ENCODE data around the gene SOS2.
"Not testable (repeated sequence)": the region's sequence is repeated elsewhere in the genome, so short reads cannot be mapped to it uniquely, and the experiment has no call there.

Gene SOS2

DNA sequence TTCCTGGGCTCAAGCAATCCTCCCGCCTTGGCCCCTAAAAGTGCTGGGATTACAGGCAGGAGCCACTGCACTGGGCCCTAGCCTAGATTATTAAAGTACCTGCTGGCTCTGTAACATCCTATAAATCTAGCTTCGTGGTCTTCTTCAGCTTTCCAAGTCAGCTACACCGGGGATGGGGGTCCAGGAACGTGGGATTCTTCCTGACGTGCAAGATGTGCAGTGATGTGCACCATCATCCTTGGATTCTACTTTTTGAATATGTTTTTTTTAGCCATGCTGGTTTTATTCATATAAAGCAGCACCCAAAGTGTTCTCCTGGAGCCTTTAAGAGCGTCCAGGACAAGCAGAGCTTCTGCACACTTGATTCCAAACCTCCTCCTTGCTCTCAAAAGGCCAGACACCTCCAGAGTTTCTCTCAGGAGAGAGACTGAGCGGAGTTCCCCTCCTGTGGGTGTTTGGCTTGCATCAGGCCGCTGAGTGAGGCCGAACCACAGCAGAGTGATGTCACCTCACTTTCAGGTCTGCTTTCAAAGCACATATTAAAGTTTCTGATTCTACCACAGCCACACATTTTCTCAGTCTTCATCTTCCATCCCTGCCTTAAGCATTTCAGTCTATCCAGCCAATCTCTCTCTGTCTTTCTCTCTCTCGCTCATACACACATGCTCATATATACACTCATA, 148.5 kb downstream of the SOS2 start:
- no peaks in the 10 kb centered on the region for H3K9me3 Mint-ChIP-seq
- intact Hi-C loops (cut with micrococcal nuclease) = loop anchor here (2.0 kb wide), 1 partner anchor 18 kb away; no protein-coding TSS in a partner anchor
- H3K27me3 Mint-ChIP-seq = no peaks in the 10 kb centered on the region
- peaks cover 6% of the 10 kb centered on the region for H3K36me3 Mint-ChIP-seq (ENCODE audit: low read depth)
- peaks cover 54% of the 10 kb centered on the region for H3K4me1 Mint-ChIP-seq (ENCODE audit: low read depth)
- no peak overlapping the region for H3K4me3 Mint-ChIP-seq
- peak overlapping the region; percentile 83 for H3K27ac Mint-ChIP-seq

DNA sequence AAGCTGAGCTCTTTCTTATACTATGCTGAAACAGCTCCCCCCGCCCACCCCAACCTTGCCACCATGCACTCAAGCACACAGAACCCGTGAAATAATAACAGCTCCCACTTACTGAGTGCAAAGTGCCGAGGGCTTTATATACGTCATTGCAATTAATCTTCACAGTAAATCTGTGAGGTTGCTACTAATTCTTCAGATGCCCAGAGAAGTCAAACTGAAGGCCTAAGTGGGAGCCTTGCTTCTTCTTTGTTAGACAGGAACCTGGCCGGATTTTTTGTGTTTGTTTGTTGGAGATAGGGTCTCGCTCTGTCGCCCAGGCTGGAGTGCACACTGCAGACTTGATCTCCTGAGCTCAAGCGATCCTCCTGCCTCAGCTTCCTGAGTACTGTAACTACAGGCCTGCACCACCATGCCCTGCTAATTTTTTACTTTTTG, 149.1 kb downstream of the SOS2 start:
- Mint-ChIP-seq H3K36me3 (ENCODE audit: low read depth) (peaks cover 6% of the 10 kb centered on the region), H3K9me3 (no peaks in the 10 kb centered on the region), H3K27me3 (no peaks in the 10 kb centered on the region), H3K27ac (peak overlapping the region; percentile 83), H3K4me1 (ENCODE audit: low read depth) (peaks cover 52% of the 10 kb centered on the region), H3K4me3 (no peak overlapping the region)
- intact Hi-C loops (cut with micrococcal nuclease) = loop anchor here (2.0 kb wide), 1 partner anchor 18 kb away; no protein-coding TSS in a partner anchor

DNA sequence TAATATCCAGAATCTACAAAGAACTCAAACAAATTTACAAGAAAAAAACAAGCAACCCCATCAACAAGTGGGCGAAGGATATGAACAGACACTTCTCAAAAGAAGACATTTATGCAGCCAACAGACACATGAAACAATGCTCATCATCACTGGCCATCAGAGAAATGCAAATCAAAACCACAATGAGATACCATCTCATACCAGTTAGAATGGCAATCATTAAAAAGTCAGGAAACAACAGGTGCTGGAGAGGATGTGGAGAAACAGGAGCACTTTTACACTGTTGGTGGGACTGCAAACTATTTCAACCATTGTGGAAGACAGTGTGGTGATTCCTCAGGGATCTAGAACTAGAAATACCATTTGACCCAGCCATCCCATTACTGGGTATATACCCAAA, 152.3 kb downstream of the SOS2 start:
- intact Hi-C loops (cut with micrococcal nuclease) = not testable (repeated sequence)
- peaks cover 32% of the 10 kb centered on the region for H3K4me1 Mint-ChIP-seq (ENCODE audit: low read depth)

DNA sequence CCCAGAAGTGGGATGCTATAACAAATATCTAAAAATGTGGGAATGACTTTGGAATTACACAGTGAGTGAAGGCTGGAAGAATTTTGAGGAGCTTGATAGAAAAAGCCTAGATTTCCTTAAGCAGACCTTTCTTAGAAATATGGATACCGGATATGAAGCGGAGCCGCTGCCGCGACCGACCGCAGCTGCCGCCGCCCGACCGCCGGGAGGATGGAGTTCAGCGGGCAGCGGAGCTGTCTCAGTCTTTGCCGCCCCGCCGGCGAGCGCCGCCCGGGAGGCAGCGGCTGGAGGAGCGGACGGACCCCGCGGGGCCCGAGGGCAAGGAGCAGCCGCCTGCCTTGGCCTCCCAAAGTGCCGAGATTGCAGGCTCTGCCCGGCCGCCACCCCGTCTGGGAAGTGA, 157.7 kb downstream of the SOS2 start:
- H3K36me3 Mint-ChIP-seq (ENCODE audit: low read depth); H3K27me3 Mint-ChIP-seq; intact Hi-C loops (cut with micrococcal nuclease); H3K9me3 Mint-ChIP-seq; H3K4me3 Mint-ChIP-seq; H3K27ac Mint-ChIP-seq: not testable (repeated sequence)
- H3K4me1 Mint-ChIP-seq (ENCODE audit: low read depth) = peaks cover 18% of the 10 kb centered on the region

More for the DNA sequence above, 152.3 kb downstream of the SOS2 start:
- H3K4me3 Mint-ChIP-seq; H3K27me3 Mint-ChIP-seq; H3K9me3 Mint-ChIP-seq; H3K27ac Mint-ChIP-seq; H3K36me3 Mint-ChIP-seq (ENCODE audit: low read depth): not testable (repeated sequence)

- intact Hi-C loops (cut with micrococcal nuclease) = no loop called here
- Mint-ChIP-seq H3K4me3 (no peak overlapping the region), H3K36me3 (ENCODE audit: low read depth) (no peaks in the 10 kb centered on the region), H3K4me1 (ENCODE audit: low read depth) (peaks cover 12% of the 10 kb centered on the region), H3K27ac (no peak overlapping the region), H3K9me3 (no peaks in the 10 kb centered on the region), H3K27me3 (no peaks in the 10 kb centered on the region)
These were observed 159.0 kb downstream of the SOS2 start for GRCh38 chr14:50072395-50072794.

GRCh38 chr14:50070840-50071548, 160.4 kb downstream of the SOS2 start:
- Mint-ChIP-seq H3K27me3 (no peaks in the 10 kb centered on the region), H3K9me3 (no peaks in the 10 kb centered on the region), H3K4me3 (no peak overlapping the region), H3K27ac (peak overlapping the region; percentile 37), H3K4me1 (ENCODE audit: low read depth) (peaks cover 23% of the 10 kb centered on the region), H3K36me3 (ENCODE audit: low read depth) (no peaks in the 10 kb centered on the region)
- intact Hi-C loops (cut with micrococcal nuclease) = no loop called here

DNA sequence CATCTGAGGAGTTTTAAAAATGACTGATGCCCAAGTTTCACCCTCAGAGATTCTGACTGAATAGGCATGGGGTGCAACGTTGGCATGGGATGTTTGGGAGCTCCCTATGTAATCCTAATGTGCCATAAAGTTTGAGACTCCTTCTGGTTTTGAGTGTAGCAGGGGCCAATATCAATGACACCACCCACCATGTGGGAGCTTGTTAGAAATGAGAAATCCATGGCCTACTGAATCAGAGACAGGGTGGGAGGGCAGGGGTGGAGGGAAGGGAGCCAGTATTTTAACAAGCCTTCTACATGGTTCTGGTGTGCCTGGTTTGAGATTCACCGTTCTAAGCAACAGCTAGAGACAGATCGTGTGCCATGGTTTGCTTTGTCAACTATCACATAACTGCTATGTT, 161.1 kb downstream of the SOS2 start:
- H3K4me1 Mint-ChIP-seq (ENCODE audit: low read depth) = peaks cover 31% of the 10 kb centered on the region
- H3K27ac Mint-ChIP-seq = no peak overlapping the region
- intact Hi-C loops (cut with micrococcal nuclease) = no loop called here
- no peak overlapping the region for H3K4me3 Mint-ChIP-seq
- H3K27me3 Mint-ChIP-seq = no peaks in the 10 kb centered on the region
- H3K36me3 Mint-ChIP-seq (ENCODE audit: low read depth) = no peaks in the 10 kb centered on the region
- no peaks in the 10 kb centered on the region for H3K9me3 Mint-ChIP-seq

- no peak overlapping the region for H3K27ac Mint-ChIP-seq
- no peaks in the 10 kb centered on the region for H3K27me3 Mint-ChIP-seq
- H3K4me3 Mint-ChIP-seq = no peak overlapping the region
- H3K4me1 Mint-ChIP-seq (ENCODE audit: low read depth) = peaks cover 40% of the 10 kb centered on the region
- H3K9me3 Mint-ChIP-seq = no peaks in the 10 kb centered on the region
- H3K36me3 Mint-ChIP-seq (ENCODE audit: low read depth) = no peaks in the 10 kb centered on the region
- intact Hi-C loops (cut with micrococcal nuclease) = loop anchor here (10.0 kb wide), 1 partner anchor 65 kb away; no protein-coding TSS in a partner anchor
These were observed 162.1 kb downstream of the SOS2 start for GRCh38 chr14:50069325-50069724.

DNA sequence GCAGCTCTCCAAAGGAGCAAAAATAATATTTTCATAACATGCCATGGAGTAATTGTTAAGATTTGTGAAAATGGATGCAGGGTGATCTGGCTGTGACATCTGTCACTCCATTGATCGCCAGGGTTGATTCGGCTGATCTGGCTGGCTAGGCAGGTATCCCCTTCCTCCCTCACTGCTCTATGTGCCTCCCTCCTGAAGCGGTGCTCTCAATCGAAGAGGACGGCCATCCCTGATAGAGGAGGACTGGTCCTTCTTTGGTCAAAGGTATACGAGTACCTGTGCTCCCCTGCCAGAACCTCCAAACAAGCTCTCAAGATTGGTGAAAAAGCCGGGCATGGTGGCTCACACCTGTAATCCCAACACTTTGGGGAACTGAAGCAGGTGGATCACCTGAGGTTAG, 162.9 kb downstream of the SOS2 start:
- H3K27ac Mint-ChIP-seq = no peak overlapping the region

DNA sequence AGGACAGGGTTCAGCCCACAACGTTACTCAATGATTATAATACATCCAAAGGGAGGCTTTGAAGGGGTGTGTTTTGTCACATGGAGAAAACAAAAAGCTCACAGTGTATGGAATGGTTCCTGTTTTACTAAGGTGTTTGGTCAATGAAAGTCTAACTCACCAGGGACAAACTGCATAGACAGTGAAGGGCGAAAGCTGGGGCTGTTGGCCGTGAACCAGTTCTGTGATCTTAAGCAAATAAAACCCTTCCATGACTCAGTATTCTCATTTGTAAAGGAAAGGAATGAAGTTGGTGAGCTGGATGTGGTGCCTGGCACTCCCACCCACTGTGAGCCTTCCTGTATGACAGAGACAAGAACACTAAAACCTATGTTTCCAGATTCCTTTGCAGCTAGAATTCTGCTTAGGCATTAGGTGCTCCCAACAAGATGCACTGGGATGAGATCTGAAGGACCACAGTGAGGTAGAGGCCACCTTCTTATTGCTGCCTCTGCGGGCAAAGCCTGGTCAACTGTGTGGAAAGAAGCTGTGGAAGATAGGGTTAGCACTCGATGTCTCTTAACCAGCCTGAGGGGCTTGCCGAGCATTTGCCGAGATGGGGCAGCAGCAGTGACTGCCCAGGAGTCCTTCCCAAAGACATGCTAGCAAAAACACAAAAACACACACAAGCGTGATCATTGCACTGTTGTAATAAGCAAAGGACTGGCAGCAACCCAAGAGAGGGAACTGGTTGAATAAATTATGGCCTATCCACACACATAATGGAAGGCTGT, 163.5 kb downstream of the SOS2 start:
- Mint-ChIP-seq H3K9me3 (no peaks in the 10 kb centered on the region), H3K27me3 (no peaks in the 10 kb centered on the region), H3K27ac (no peak overlapping the region), H3K36me3 (ENCODE audit: low read depth) (no peaks in the 10 kb centered on the region), H3K4me3 (no peak overlapping the region), H3K4me1 (ENCODE audit: low read depth) (peaks cover 53% of the 10 kb centered on the region)
- intact Hi-C loops (cut with micrococcal nuclease) = loop anchor here (10.0 kb wide), 1 partner anchor 63 kb away; no protein-coding TSS in a partner anchor

More for the DNA sequence above, 162.9 kb downstream of the SOS2 start:
- intact Hi-C loops (cut with micrococcal nuclease) = loop anchor here (10.0 kb wide), 1 partner anchor 64 kb away; no protein-coding TSS in a partner anchor
- Mint-ChIP-seq H3K9me3 (no peaks in the 10 kb centered on the region), H3K4me3 (no peak overlapping the region), H3K36me3 (ENCODE audit: low read depth) (no peaks in the 10 kb centered on the region), H3K4me1 (ENCODE audit: low read depth) (peaks cover 48% of the 10 kb centered on the region), H3K27me3 (no peaks in the 10 kb centered on the region)

All from dendritic cell treated with granulocyte-macrophage colony-stimulating factor and Interleukin-4, amounts not matched to agents 40 ng/mL and 50 ng/mL, for 4 days (primary cell).